Naive B cell (primary cell): Measurements from ENCODE around the gene PWWP3B. TPM values are rescaled to one million over a fixed set of nuclear protein-coding genes. Genes with fewer than 3 reads are reported as not detected.
"Not testable (repeated sequence)": the region's sequence is repeated elsewhere in the genome, so short reads cannot be mapped to it uniquely, and the experiment has no call there.

ENCODE experiments used
- ATAC-seq, 2 donors: fragments of 150-1000 bp; cut with Tn5 transposase; 2 replicates each; pipeline ENCODE4 v1.10.0; 2021; ENCODE audit warnings: low read depth in 2 of 2, mild to moderate bottlenecking in 2 of 2, moderate library complexity in 2 of 2
- DNase-seq: peaks from one replicate; pipeline ENCODE4 v3.0.0; 2022
- H3K27ac Mint-ChIP-seq, 6 donors: one replicate each; pipeline ENCODE4 v1.8.0; 2020 to 2022; ENCODE audit warnings: mild to moderate bottlenecking in 6 of 6, mixed read lengths in 6 of 6, moderate library complexity in 5 of 6, inconsistent platforms in 2 of 6
- H3K27me3 Mint-ChIP-seq, 3 donors: one replicate each; pipeline ENCODE4 v1.8.0; 2021 to 2022; ENCODE audit warnings: mixed read lengths in 3 of 3, mild to moderate bottlenecking in 1 of 3
- H3K36me3 Mint-ChIP-seq, 2 donors: one replicate each; pipeline ENCODE4 v1.8.0; 2020 to 2022; ENCODE audit warnings: mixed read lengths in 2 of 2, inconsistent platforms in 1 of 2, mild to moderate bottlenecking in 1 of 2
- H3K4me1 Mint-ChIP-seq, 3 donors: one replicate each; pipeline ENCODE4 v1.8.0; 2020 to 2022; ENCODE audit warnings: mixed read lengths in 3 of 3, inconsistent platforms in 1 of 3, mild to moderate bottlenecking in 1 of 3, moderate library complexity in 1 of 3
- H3K4me3 Mint-ChIP-seq, 8 donors: one replicate each; pipeline ENCODE4 v1.8.0; 2020 to 2022; ENCODE audit warnings: mild to moderate bottlenecking in 8 of 8, mixed read lengths in 8 of 8, moderate library complexity in 8 of 8, inconsistent platforms in 2 of 8
- H3K9me3 Mint-ChIP-seq, 7 donors: one replicate each; pipeline ENCODE4 v1.8.0; 2020 to 2022; ENCODE audit warnings: mixed read lengths in 7 of 7, mild to moderate bottlenecking in 5 of 7, inconsistent platforms in 2 of 7, moderate library complexity in 1 of 7
- polyA plus RNA-seq, 6 donors: library from polyadenylated mRNA; unstranded; fragments of 300-500 nt; fragmentation: Illumina TruSeq; gene quantifications; one replicate each; pipeline ENCODE4 v1.2.3, GENCODE V29; 2021; ENCODE audit warnings: low read depth in 6 of 6

PWWP3B gene
- not detected for polyA plus RNA-seq

- H3K4me1 Mint-ChIP-seq, result no peaks in the 10 kb centered on the region
- no peak within 1 kb of the TSS for H3K4me3 Mint-ChIP-seq
- no peaks in the 10 kb centered on the region for H3K27me3 Mint-ChIP-seq
- no peak for DNase-seq
- no peaks in the 10 kb centered on the region for H3K36me3 Mint-ChIP-seq
- H3K9me3 Mint-ChIP-seq, result no peaks in the 10 kb centered on the region
- H3K27ac Mint-ChIP-seq, result no peak within 1 kb of the TSS
- ATAC-seq, result no peak
Measured at GRCh38 chrX:106168107-106168506, at the start of gene PWWP3B. TSS of gene PWWP3B (plus strand) at chrX:106168305. CDS start at chrX:106205433, 37,128 bp downstream.

- no peaks in the 10 kb centered on the region for H3K36me3 Mint-ChIP-seq
- no peaks in the 10 kb centered on the region for H3K4me1 Mint-ChIP-seq
- no peak overlapping the region for H3K27ac Mint-ChIP-seq
- no peak overlapping the region for H3K4me3 Mint-ChIP-seq
- peaks cover 4 to 24% (median 9%) of the 10 kb centered on the region in 7 donors for H3K9me3 Mint-ChIP-seq
- DNase-seq, result no peak
- H3K27me3 Mint-ChIP-seq, result no peaks in the 10 kb centered on the region
- no peak for ATAC-seq
Measured at GRCh38 chrX:106139048-106139447, 29.1 kb upstream of the PWWP3B start.

GRCh38 chrX:106144755-106145639, 23.1 kb upstream of the PWWP3B start:
- Mint-ChIP-seq H3K4me1 (no peaks in the 10 kb centered on the region), H3K27ac (no peak overlapping the region), H3K4me3 (no peak overlapping the region), H3K27me3 (no peaks in the 10 kb centered on the region), H3K36me3 (no peaks in the 10 kb centered on the region), H3K9me3 (peaks cover 4 to 33% (median 11%) of the 10 kb centered on the region in 7 donors)
- no peak for DNase-seq
- ATAC-seq, result no peak

GRCh38 chrX:106150701-106151100, 17.4 kb upstream of the PWWP3B start:
- DNase-seq, result no peak
- Mint-ChIP-seq H3K27ac (no peak overlapping the region), H3K27me3 (no peaks in the 10 kb centered on the region), H3K4me1 (no peaks in the 10 kb centered on the region), H3K9me3 (peaks cover 0 to 16% (median 4%) of the 10 kb centered on the region in 7 donors), H3K36me3 (no peaks in the 10 kb centered on the region), H3K4me3 (no peak overlapping the region)
- no peak for ATAC-seq

GRCh38 chrX:106159861-106160282, 8.2 kb upstream of the PWWP3B start:
- Mint-ChIP-seq H3K27ac (no peak overlapping the region), H3K4me3 (no peak overlapping the region), H3K4me1 (no peaks in the 10 kb centered on the region), H3K27me3 (no peaks in the 10 kb centered on the region), H3K9me3 (peaks cover 0 to 3% (median 0%) of the 10 kb centered on the region in 7 donors), H3K36me3 (no peaks in the 10 kb centered on the region)
- DNase-seq, result no peak
- no peak for ATAC-seq

- no peak for DNase-seq
- Mint-ChIP-seq H3K9me3 (peaks cover 0 to 3% (median 0%) of the 10 kb centered on the region in 7 donors), H3K4me3 (no peak overlapping the region), H3K27ac (no peak overlapping the region), H3K4me1 (no peaks in the 10 kb centered on the region), H3K27me3 (no peaks in the 10 kb centered on the region), H3K36me3 (no peaks in the 10 kb centered on the region)
- no peak for ATAC-seq
Measured at GRCh38 chrX:106170318-106170717, 2.2 kb downstream of the PWWP3B start.

- Mint-ChIP-seq H3K4me3 (no peak overlapping the region), H3K36me3 (no peaks in the 10 kb centered on the region), H3K9me3 (peaks cover 0 to 3% (median 0%) of the 10 kb centered on the region in 7 donors), H3K4me1 (no peaks in the 10 kb centered on the region), H3K27me3 (no peaks in the 10 kb centered on the region), H3K27ac (no peak overlapping the region)
- ATAC-seq (no peak), DNase-seq (no peak)
Measured at GRCh38 chrX:106171293-106171820, 3.3 kb downstream of the PWWP3B start.

- H3K36me3 Mint-ChIP-seq, result no peaks in the 10 kb centered on the region
- H3K4me1 Mint-ChIP-seq, result no peaks in the 10 kb centered on the region
- no peak overlapping the region for H3K4me3 Mint-ChIP-seq
- H3K9me3 Mint-ChIP-seq, result peaks cover 0 to 6% (median under 1%) of the 10 kb centered on the region in 7 donors
- ATAC-seq, result no peak
- H3K27me3 Mint-ChIP-seq, result no peaks in the 10 kb centered on the region
- H3K27ac Mint-ChIP-seq, result no peak overlapping the region
- no peak for DNase-seq
Measured at GRCh38 chrX:106177106-106177981, 9.2 kb downstream of the PWWP3B start.

- ATAC-seq (no peak), DNase-seq (no peak)
- H3K4me1 Mint-ChIP-seq, result no peaks in the 10 kb centered on the region
- no peaks in the 10 kb centered on the region for H3K27me3 Mint-ChIP-seq
- H3K4me3 Mint-ChIP-seq, result no peak overlapping the region
- no peak overlapping the region for H3K27ac Mint-ChIP-seq
- H3K9me3 Mint-ChIP-seq, result peaks cover 0 to 9% (median 2%) of the 10 kb centered on the region in 7 donors
- no peaks in the 10 kb centered on the region for H3K36me3 Mint-ChIP-seq
Measured at GRCh38 chrX:106177982-106178321, 9.8 kb downstream of the PWWP3B start.

- no peak for ATAC-seq
- no peak overlapping the region for H3K4me3 Mint-ChIP-seq
Measured at GRCh38 chrX:106178826-106179225, 10.7 kb downstream of the PWWP3B start.

GRCh38 chrX:106183685-106184084, 15.6 kb downstream of the PWWP3B start:
- H3K4me1 Mint-ChIP-seq, H3K4me3 Mint-ChIP-seq, H3K27me3 Mint-ChIP-seq, H3K36me3 Mint-ChIP-seq, DNase-seq, H3K27ac Mint-ChIP-seq, ATAC-seq: not testable (repeated sequence)
- peaks cover 0 to 14% (median 9%) of the 10 kb centered on the region in 7 donors for H3K9me3 Mint-ChIP-seq

More at GRCh38 chrX:106178826-106179225, 10.7 kb downstream of the PWWP3B start:
- Mint-ChIP-seq H3K27me3 (no peaks in the 10 kb centered on the region), H3K4me1 (no peaks in the 10 kb centered on the region), H3K36me3 (no peaks in the 10 kb centered on the region), H3K9me3 (peaks cover 0 to 6% (median 2%) of the 10 kb centered on the region in 7 donors), H3K27ac (no peak overlapping the region)
- DNase-seq, result no peak

- H3K9me3 Mint-ChIP-seq, result peaks cover 0 to 5% (median 0%) of the 10 kb centered on the region in 7 donors
- DNase-seq, result no peak
- no peaks in the 10 kb centered on the region for H3K27me3 Mint-ChIP-seq
- no peaks in the 10 kb centered on the region for H3K4me1 Mint-ChIP-seq
- H3K4me3 Mint-ChIP-seq, result no peak overlapping the region
- H3K36me3 Mint-ChIP-seq, result no peaks in the 10 kb centered on the region
- H3K27ac Mint-ChIP-seq, result no peak overlapping the region
- ATAC-seq, result no peak
Measured at GRCh38 chrX:106201502-106202178, 33.5 kb downstream of the PWWP3B start.

- ATAC-seq (no peak), DNase-seq (no peak)
- Mint-ChIP-seq H3K4me3 (no peak overlapping the region), H3K36me3 (no peaks in the 10 kb centered on the region), H3K27ac (no peak overlapping the region), H3K4me1 (no peaks in the 10 kb centered on the region), H3K27me3 (no peaks in the 10 kb centered on the region), H3K9me3 (peaks cover 0 to 3% (median 0%) of the 10 kb centered on the region in 7 donors)
Measured at GRCh38 chrX:106203315-106203714, 35.2 kb downstream of the PWWP3B start.
